ENCODE measurements around the gene TSEN34. TPM values are rescaled to one million over a fixed set of nuclear protein-coding genes. Genes with fewer than 3 reads are reported as not detected.
A peak's percentile ranks its signal among the peaks of the same experiment; 100 is the strongest.

The TSEN34 gene
- total RNA-seq, 1 experiment from 2014 or later: 194 TPM

GRCh38 chr19:54189735-54190502 lies 1.2 kb upstream of the TSEN34 start:
- peak overlapping the region; percentile 74 to 87 for H3K4me3 ChIP-seq (ENCODE audit: low read depth in 2 of 2, low read length in 2 of 2)
- no peaks in the 10 kb centered on the region for H3K9me3 ChIP-seq (ENCODE audit: control insufficient read depth, insufficient read depth, low read depth, low read length)
- TF ChIP-seq CTCF (IDR thresholded peaks at IDR 0.05) (no peak), TCF7L2 (IDR thresholded peaks at IDR 0.05; ENCODE audit: low read depth, low read length) (no peak), SIN3A (IDR thresholded peaks at IDR 0.05; ENCODE audit: borderline replicate concordance, insufficient read depth, low read depth, low read length) (0 out of 2 replicates have a peak, but pooled peaks have one; percentile 74), REST (IDR thresholded peaks at IDR 0.05; ENCODE audit: insufficient read depth in 1 of 2, low read depth in 2 of 2, low read length in 1 of 2) (no peak; a peak in 1 of 4 replicates), POLR2AphosphoS5 (IDR thresholded peaks at IDR 0.05; ENCODE audit: low read depth, low read length) (peak; percentile 76)
- peaks cover 13% of the 10 kb centered on the region for H3K36me3 ChIP-seq (ENCODE audit: control insufficient read depth, insufficient read depth, low read length)
- no peaks in the 10 kb centered on the region for H3K27me3 ChIP-seq (ENCODE audit: control insufficient read depth, insufficient read depth, low read length)
- intact Hi-C loops (cut with micrococcal nuclease; ENCODE audit: unreplicated experiment) (no loop called here), in situ Hi-C loops (cut with HindIII; ENCODE audit: low pct_unique_long_range_greater_than_20kb, low sequenced_read_pairs) (no loop called here)
- ChIA-PET POLR2A (interaction anchor here (0.6 to 4.1 kb wide), 10 partner anchors 10 to 701 kb away, joined by 3 to 18 read pairs (median 5); partner anchors contain the start of genes CDC42EP5, RPS9 and TMC4), CTCF (interaction anchor here (0.5 to 1.3 kb wide), 8 partner anchors 10 to 284 kb away, joined by 3 to 8 read pairs (median 4); no protein-coding TSS in a partner anchor)
- no TSS peak for BruUV-seq (replicated peaks)
- peak overlapping the region; percentile 92 for H3K27ac ChIP-seq (ENCODE audit: low read length)
- peaks cover 13% of the 10 kb centered on the region; the same call in 1 of the 2 replicates for H3K4me1 ChIP-seq (ENCODE audit: control insufficient read depth, insufficient read depth, low read length)
- DNase-seq (ENCODE audit: low read depth, low spot score) (peak; percentile 100), ATAC-seq (peak; percentile 74)

DNA sequence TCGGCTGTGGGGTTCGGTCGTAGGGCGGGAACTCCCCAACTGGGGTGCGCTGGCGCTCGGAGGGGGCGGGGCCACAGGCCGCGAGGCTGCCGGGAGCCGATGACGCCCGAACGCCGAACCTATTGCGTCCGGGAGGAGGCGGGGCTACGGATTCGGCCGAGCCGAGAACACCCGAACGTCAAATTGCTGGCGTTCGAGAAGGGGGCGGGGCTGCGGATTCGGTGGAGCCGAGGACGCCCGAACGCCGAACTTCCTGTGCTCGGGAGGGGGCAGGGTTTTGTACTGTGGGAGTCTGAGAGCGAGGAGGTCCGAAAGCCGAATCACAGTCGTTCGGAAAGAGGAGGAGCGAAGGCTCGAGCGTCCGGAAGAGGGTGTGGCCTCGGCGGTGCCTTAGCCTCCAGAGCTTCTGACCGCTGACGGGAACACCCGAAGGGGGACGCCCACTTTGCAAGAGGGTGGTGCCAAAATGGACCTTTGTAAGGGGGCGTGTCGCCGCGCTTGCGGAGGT lies 551 bp upstream of the TSEN34 start:
- no peaks in the 10 kb centered on the region for H3K9me3 ChIP-seq (ENCODE audit: control insufficient read depth, insufficient read depth, low read depth, low read length)
- DNase-seq (ENCODE audit: low read depth, low spot score) (peak; percentile 100), ATAC-seq (peak; percentile 80)
- peaks cover 13% of the 10 kb centered on the region for H3K36me3 ChIP-seq (ENCODE audit: control insufficient read depth, insufficient read depth, low read length)
- ChIA-PET POLR2A (interaction anchor here (0.6 to 4.1 kb wide), 5 partner anchors 10 to 282 kb away, joined by 3 to 18 read pairs (median 5); partner anchors contain the start of genes CDC42EP5 and RPS9), CTCF (interaction anchor here (0.5 to 1.5 kb wide), 4 partner anchors 40 to 210 kb away, joined by 3 to 8 read pairs (median 3); no protein-coding TSS in a partner anchor)
- no TSS peak for BruUV-seq (replicated peaks)
- H3K27ac ChIP-seq (ENCODE audit: low read length): peak overlapping the region; percentile 96
- no peaks in the 10 kb centered on the region for H3K27me3 ChIP-seq (ENCODE audit: control insufficient read depth, insufficient read depth, low read length)
- TF ChIP-seq SIN3A (IDR thresholded peaks at IDR 0.05; ENCODE audit: borderline replicate concordance, insufficient read depth, low read depth, low read length) (no peak), CTCF (IDR thresholded peaks at IDR 0.05) (no peak), TCF7L2 (IDR thresholded peaks at IDR 0.05; ENCODE audit: low read depth, low read length) (no peak), POLR2AphosphoS5 (IDR thresholded peaks at IDR 0.05; ENCODE audit: low read depth, low read length) (no peak), REST (IDR thresholded peaks at IDR 0.05; ENCODE audit: insufficient read depth in 1 of 2, low read depth in 2 of 2, low read length in 1 of 2) (no peak)
- H3K4me3 ChIP-seq (ENCODE audit: low read depth in 2 of 2, low read length in 2 of 2): peak overlapping the region; percentile 85 to 87
- intact Hi-C loops (cut with micrococcal nuclease; ENCODE audit: unreplicated experiment): no loop called here
- peaks cover 13% of the 10 kb centered on the region; the same call in 1 of the 2 replicates for H3K4me1 ChIP-seq (ENCODE audit: control insufficient read depth, insufficient read depth, low read length)
- in situ Hi-C loops (cut with HindIII; ENCODE audit: low pct_unique_long_range_greater_than_20kb, low sequenced_read_pairs): no loop called here
